GM12864 (cell line): ENCODE measurements around the gene CRADD.

Source experiments
- DNase-seq: peaks from one replicate; pipeline ENCODE4 v3.0.0-alpha.2; 2011; ENCODE audit warnings: low read depth
- H3K4me3 ChIP-seq: 2 replicates; pipeline ENCODE4 v1.5.1; 2011; ENCODE audit warnings: mild to moderate bottlenecking, low read depth, low read length, control low read depth
- CTCF ChIP-seq: IDR thresholded peaks from 2 replicates; pipeline ENCODE4 v1.5.1; 2011; ENCODE audit warnings: low read depth, mild to moderate bottlenecking, moderate library complexity, low read length, control low read depth, inconsistent platforms; ENCODE audit errors: missing control alignments

Gene CRADD

GRCh38 chr12:93804392-93805179, 127.4 kb downstream of the CRADD start:
- no peak for DNase-seq
- H3K4me3 ChIP-seq = no peak overlapping the region
- TF ChIP-seq CTCF = no peak

- DNase-seq = no peak
- H3K4me3 ChIP-seq = no peak overlapping the region
- no peak for TF ChIP-seq CTCF
Measured at GRCh38 chr12:93805736-93806141, 128.6 kb downstream of the CRADD start.

- no peak for TF ChIP-seq CTCF
- no peak for DNase-seq
- H3K4me3 ChIP-seq = no peak overlapping the region
Measured at GRCh38 chr12:93807354-93807753, 130.2 kb downstream of the CRADD start.

GRCh38 chr12:93808169-93808899, 131.2 kb downstream of the CRADD start:
- no peak for TF ChIP-seq CTCF
- H3K4me3 ChIP-seq = no peak overlapping the region
- DNase-seq = no peak

GRCh38 chr12:93812626-93813025, 135.5 kb downstream of the CRADD start:
- no peak for DNase-seq
- H3K4me3 ChIP-seq = no peak overlapping the region
- no peak for TF ChIP-seq CTCF

- DNase-seq = no peak
- H3K4me3 ChIP-seq = no peak overlapping the region
Measured at GRCh38 chr12:93813186-93813585, 136.0 kb downstream of the CRADD start.

More at GRCh38 chr12:93813186-93813585, 136.0 kb downstream of the CRADD start:
- TF ChIP-seq CTCF = no peak
